Lower leg skin (tissue), 3 donors: ENCODE measurements around the gene RABEP2.

Experiments used
- POLR2A ChIP-seq, 2 donors: fragments of 450-650 bp; IDR thresholded peaks; one replicate each; pipeline ENCODE4 v1.6.1; 2016 to 2017; ENCODE audit warnings: antibody characterized with exemption in 2 of 2, mild to moderate bottlenecking in 1 of 2, moderate library complexity in 1 of 2
- TF ChIP-seq, protein P1 (sequence below), 3 donors: fragments of 450-650 bp; IDR thresholded peaks; one replicate each; pipeline ENCODE4 v1.5.1; 2016; ENCODE audit warnings: antibody characterized with exemption in 3 of 3, mild to moderate bottlenecking in 3 of 3, moderate library complexity in 2 of 3

DNA sequence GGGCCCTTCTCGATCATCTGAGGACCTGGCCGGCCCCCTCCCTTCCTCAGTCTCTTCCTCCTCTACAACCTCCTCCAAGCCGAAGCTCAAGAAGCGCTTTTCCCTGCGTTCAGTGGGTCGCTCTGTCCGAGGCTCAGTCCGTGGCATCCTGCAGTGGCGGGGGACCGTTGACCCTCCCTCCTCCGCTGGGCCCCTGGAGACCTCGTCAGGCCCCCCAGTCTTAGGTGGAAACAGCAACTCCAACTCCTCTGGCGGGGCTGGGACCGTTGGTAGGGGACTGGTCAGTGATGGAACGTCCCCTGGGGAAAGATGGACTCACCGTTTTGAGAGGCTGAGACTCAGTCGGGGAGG, 58.6 kb downstream of the RABEP2 start:
- TF ChIP-seq, protein P1, sequence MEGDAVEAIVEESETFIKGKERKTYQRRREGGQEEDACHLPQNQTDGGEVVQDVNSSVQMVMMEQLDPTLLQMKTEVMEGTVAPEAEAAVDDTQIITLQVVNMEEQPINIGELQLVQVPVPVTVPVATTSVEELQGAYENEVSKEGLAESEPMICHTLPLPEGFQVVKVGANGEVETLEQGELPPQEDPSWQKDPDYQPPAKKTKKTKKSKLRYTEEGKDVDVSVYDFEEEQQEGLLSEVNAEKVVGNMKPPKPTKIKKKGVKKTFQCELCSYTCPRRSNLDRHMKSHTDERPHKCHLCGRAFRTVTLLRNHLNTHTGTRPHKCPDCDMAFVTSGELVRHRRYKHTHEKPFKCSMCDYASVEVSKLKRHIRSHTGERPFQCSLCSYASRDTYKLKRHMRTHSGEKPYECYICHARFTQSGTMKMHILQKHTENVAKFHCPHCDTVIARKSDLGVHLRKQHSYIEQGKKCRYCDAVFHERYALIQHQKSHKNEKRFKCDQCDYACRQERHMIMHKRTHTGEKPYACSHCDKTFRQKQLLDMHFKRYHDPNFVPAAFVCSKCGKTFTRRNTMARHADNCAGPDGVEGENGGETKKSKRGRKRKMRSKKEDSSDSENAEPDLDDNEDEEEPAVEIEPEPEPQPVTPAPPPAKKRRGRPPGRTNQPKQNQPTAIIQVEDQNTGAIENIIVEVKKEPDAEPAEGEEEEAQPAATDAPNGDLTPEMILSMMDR (IDR thresholded peaks at IDR 0.05) = no peak
- TF ChIP-seq POLR2A (IDR thresholded peaks at IDR 0.05) = no peak
